ENCODE data around the gene MOGAT1.

Gene MOGAT1

GRCh38 chr2:222743251-222743812, 71.9 kb downstream of the MOGAT1 start:
- TF ChIP-seq CTCF (IDR thresholded peaks at IDR 0.05; ENCODE audit: extremely low read depth, missing control alignments), result no peak
- no peak for DNase-seq (ENCODE audit: low spot score)

GRCh38 chr2:222745836-222746559, 74.5 kb downstream of the MOGAT1 start:
- TF ChIP-seq CTCF (IDR thresholded peaks at IDR 0.05; ENCODE audit: extremely low read depth, missing control alignments), result no peak
- DNase-seq (ENCODE audit: low spot score), result no peak

- TF ChIP-seq CTCF (IDR thresholded peaks at IDR 0.05; ENCODE audit: extremely low read depth, missing control alignments), result no peak
- DNase-seq (ENCODE audit: low spot score), result peak; percentile 29
Measured at GRCh38 chr2:222747526-222748160, 76.2 kb downstream of the MOGAT1 start.

GRCh38 chr2:222750533-222750932, 79.1 kb downstream of the MOGAT1 start:
- TF ChIP-seq CTCF (IDR thresholded peaks at IDR 0.05; ENCODE audit: extremely low read depth, missing control alignments), result no peak
- DNase-seq (ENCODE audit: low spot score), result no peak

- no peak for DNase-seq (ENCODE audit: low spot score)
- no peak for TF ChIP-seq CTCF (IDR thresholded peaks at IDR 0.05; ENCODE audit: extremely low read depth, missing control alignments)
Measured at GRCh38 chr2:222751238-222751637, 79.8 kb downstream of the MOGAT1 start.

- no peak for TF ChIP-seq CTCF (IDR thresholded peaks at IDR 0.05; ENCODE audit: extremely low read depth, missing control alignments)
- no peak for DNase-seq (ENCODE audit: low spot score)
Measured at GRCh38 chr2:222751821-222752719, 80.6 kb downstream of the MOGAT1 start.
